Uterus (tissue), 2 donors: ENCODE measurements around the gene CHPT1.

ENCODE experiments used
- POLR2A ChIP-seq, 2 donors: fragments of 450-650 bp; IDR thresholded peaks; one replicate each; pipeline ENCODE4 v1.6.1; 2016; ENCODE audit warnings: antibody characterized with exemption in 2 of 2, mild to moderate bottlenecking in 1 of 2, moderate library complexity in 1 of 2
- TF ChIP-seq, protein P1 (sequence below), 4 experiments: fragments of 200-600 bp in 2 of 4; fragments of 450-650 bp in 2 of 4; sonication (generic) in 2 of 4; IDR thresholded peaks; one replicate each; pipeline ENCODE4 v1.5.1; 2016 to 2019; ENCODE audit warnings: antibody characterized with exemption in 4 of 4, mild to moderate bottlenecking in 2 of 4, moderate library complexity in 1 of 4

GRCh38 chr12:101664992-101665391, 32.4 kb upstream of the CHPT1 start:
- TF ChIP-seq, protein P1, sequence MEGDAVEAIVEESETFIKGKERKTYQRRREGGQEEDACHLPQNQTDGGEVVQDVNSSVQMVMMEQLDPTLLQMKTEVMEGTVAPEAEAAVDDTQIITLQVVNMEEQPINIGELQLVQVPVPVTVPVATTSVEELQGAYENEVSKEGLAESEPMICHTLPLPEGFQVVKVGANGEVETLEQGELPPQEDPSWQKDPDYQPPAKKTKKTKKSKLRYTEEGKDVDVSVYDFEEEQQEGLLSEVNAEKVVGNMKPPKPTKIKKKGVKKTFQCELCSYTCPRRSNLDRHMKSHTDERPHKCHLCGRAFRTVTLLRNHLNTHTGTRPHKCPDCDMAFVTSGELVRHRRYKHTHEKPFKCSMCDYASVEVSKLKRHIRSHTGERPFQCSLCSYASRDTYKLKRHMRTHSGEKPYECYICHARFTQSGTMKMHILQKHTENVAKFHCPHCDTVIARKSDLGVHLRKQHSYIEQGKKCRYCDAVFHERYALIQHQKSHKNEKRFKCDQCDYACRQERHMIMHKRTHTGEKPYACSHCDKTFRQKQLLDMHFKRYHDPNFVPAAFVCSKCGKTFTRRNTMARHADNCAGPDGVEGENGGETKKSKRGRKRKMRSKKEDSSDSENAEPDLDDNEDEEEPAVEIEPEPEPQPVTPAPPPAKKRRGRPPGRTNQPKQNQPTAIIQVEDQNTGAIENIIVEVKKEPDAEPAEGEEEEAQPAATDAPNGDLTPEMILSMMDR (IDR thresholded peaks at IDR 0.05): no peak
- TF ChIP-seq POLR2A (IDR thresholded peaks at IDR 0.05): no peak
